K562 (cell line): Measurements from ENCODE around the gene TXNRD2. TPM values are rescaled to one million over a fixed set of nuclear protein-coding genes. Genes with fewer than 3 reads are reported as not detected.

Experiments used
- ARID1B ChIP-seq: fragments of 450-650 bp; IDR thresholded peaks from 2 replicates; pipeline ENCODE4 v1.6.1; 2016; ENCODE audit warnings: antibody characterized with exemption, mild to moderate bottlenecking, inconsistent platforms
- ARID2 ChIP-seq: fragments of 450-650 bp; IDR thresholded peaks from 2 replicates; pipeline ENCODE4 v1.6.1; 2017; ENCODE audit warnings: antibody characterized with exemption, mild to moderate bottlenecking
- ATF1 ChIP-seq, 2 experiments: fragments of 450-650 bp in 1 of 2; IDR thresholded peaks; 2 replicates each; pipeline ENCODE4 v1.6.1; 2016; ENCODE audit warnings: missing compliant biosample characterization in 1 of 2, missing genetic modification characterization in 1 of 2
- EWSR1 ChIP-seq: fragments of 450-650 bp; IDR thresholded peaks from 2 replicates; pipeline ENCODE4 v1.6.1; 2018; ENCODE audit warnings: borderline replicate concordance, mild to moderate bottlenecking, low read depth, moderate library complexity; ENCODE audit not compliant: partially characterized antibody
- HDAC2 ChIP-seq: fragments of 450-650 bp; IDR thresholded peaks from 2 replicates; pipeline ENCODE4 v1.6.1; 2016; ENCODE audit warnings: mild to moderate bottlenecking
- HIVEP1 ChIP-seq: fragments of 250-450 bp; sonication (Bioruptor Pico); IDR thresholded peaks from 2 replicates; pipeline ENCODE4 v1.4.0; 2020; ENCODE audit warnings: mild to moderate bottlenecking
- NONO ChIP-seq, 2 experiments: fragments of 200-400 bp in 1 of 2; fragments of 450-650 bp in 1 of 2; formaldehyde crosslinking in 1 of 2; IDR thresholded peaks; 2 replicates each; pipeline ENCODE4 v1.6.1; 2017; ENCODE audit warnings: low read depth in 2 of 2, mild to moderate bottlenecking in 2 of 2, moderate library complexity in 2 of 2, low read length in 1 of 2
- PTBP1 ChIP-seq: fragments of 200-400 bp; formaldehyde crosslinking; IDR thresholded peaks from 2 replicates; pipeline ENCODE4 v1.6.1; 2017; ENCODE audit warnings: low read depth, low read length
- RB1 ChIP-seq: fragments of 450-650 bp; IDR thresholded peaks from 2 replicates; pipeline ENCODE4 v1.6.1; 2017; ENCODE audit warnings: low read depth, mild to moderate bottlenecking
- SNRNP70 ChIP-seq: fragments of 200-400 bp; formaldehyde crosslinking; optimal IDR thresholded peaks from 2 replicates; pipeline ENCODE3; 2017; ENCODE audit warnings: low read depth, low read length
- SUPT5H ChIP-seq: fragments of 450-650 bp; IDR thresholded peaks from 2 replicates; pipeline ENCODE4 v1.6.1; 2016
- TAF15 ChIP-seq: fragments of 200-400 bp; formaldehyde crosslinking; IDR thresholded peaks from 2 replicates; pipeline ENCODE4 v1.6.1; 2017; ENCODE audit warnings: mild to moderate bottlenecking, low read depth, low read length, moderate library complexity
- TRIM24 ChIP-seq, 2 experiments: fragments of 450-650 bp; IDR thresholded peaks; 2 replicates each; pipeline ENCODE4 v1.6.1; 2016
- WHSC1 ChIP-seq: IDR thresholded peaks from one replicate; pipeline ENCODE4 v1.6.1; 2012; ENCODE audit warnings: low read length, control low read depth, inconsistent platforms
- ZNF165 ChIP-seq: fragments of 250-450 bp; sonication (Bioruptor Pico); IDR thresholded peaks from 2 replicates; pipeline ENCODE4 v1.4.0; 2020; ENCODE audit warnings: borderline replicate concordance
- ZNF184 ChIP-seq: sonication (generic); formaldehyde crosslinking; IDR thresholded peaks from 2 replicates; pipeline ENCODE4 v1.5.0; 2020; ENCODE audit warnings: missing genetic modification reagents
- ZNF316 ChIP-seq: fragments of 450-650 bp; IDR thresholded peaks from 2 replicates; pipeline ENCODE4 v1.6.1; 2016
- ZNF444 ChIP-seq: fragments of 250-450 bp; sonication (Bioruptor Pico); IDR thresholded peaks from 2 replicates; pipeline ENCODE4 v1.4.0; 2020; ENCODE audit warnings: mild to moderate bottlenecking, moderate library complexity
- ZNF57 ChIP-seq: fragments of 450-650 bp; formaldehyde crosslinking; IDR thresholded peaks from 2 replicates; pipeline ENCODE4 v1.4.0; 2020; ENCODE audit warnings: mild to moderate bottlenecking, moderate library complexity
- ZNF696 ChIP-seq: fragments of 250-450 bp; sonication (Bioruptor Pico); conservative IDR thresholded peaks from 2 replicates; pipeline ENCODE4 v1.4.0; 2020; ENCODE audit warnings: mild to moderate bottlenecking, moderate library complexity
- polyA plus RNA-seq, 8 experiments: library from polyadenylated mRNA; depleted of rRNA in 4 of 8; stranded (reverse) in 5 of 8; unstranded in 3 of 8; fragments of >200 nt; fragmentation: Nextera tagmentation in 2 of 8; fragmentation: Illumina TruSeq in 1 of 8; extraction: Ambion mirVana in 2 of 8; extraction: Trizol in 1 of 8; gene quantifications; 2 replicates each; pipeline versions ENCODE4 v1.2.1 to v1.2.3, GENCODE V29; 2011 to 2014; ENCODE audit warnings: inconsistent platforms in 1 of 8, missing spikeins in 1 of 8
- total RNA-seq, 7 experiments: library from RNA; depleted of rRNA in 6 of 7; stranded (reverse); fragments of >200 nt in 6 of 7; fragmentation: Illumina TruSeq in 2 of 7; extraction: Trizol in 2 of 7; gene quantifications; 2 replicates each; pipeline versions ENCODE4 v1.2.1 to v1.2.3, GENCODE V29; 2011 to 2021; ENCODE audit warnings: low replicate concordance in 1 of 7
- TF ChIP-seq, protein P1 (sequence below): sonication (generic); formaldehyde crosslinking; IDR thresholded peaks from 2 replicates; pipeline ENCODE4 v1.8.0; 2022; ENCODE audit warnings: mild to moderate bottlenecking, missing genetic modification reagents
- TF ChIP-seq, protein P2 (sequence below), 2 experiments: fragments of 250-450 bp in 1 of 2; fragments of 450-650 bp in 1 of 2; sonication (Bioruptor Pico) in 1 of 2; IDR thresholded peaks; 2 replicates each; pipeline versions ENCODE4 v1.6.1 to v1.8.0; 2016 to 2021; ENCODE audit warnings: mild to moderate bottlenecking in 2 of 2, moderate library complexity in 2 of 2, missing compliant biosample characterization in 1 of 2, missing genetic modification characterization in 1 of 2
- TF ChIP-seq, protein P3 (sequence below): fragments of 450-650 bp; formaldehyde crosslinking; conservative IDR thresholded peaks from 2 replicates; pipeline ENCODE4 v1.4.0; 2022; ENCODE audit warnings: mild to moderate bottlenecking, missing genetic modification characterization
- TF ChIP-seq, protein P4 (sequence below): fragments of 250-450 bp; sonication (Bioruptor Pico); IDR thresholded peaks from 2 replicates; pipeline ENCODE4 v1.8.0; 2022; ENCODE audit warnings: inconsistent platforms

TXNRD2 gene
- total and polyA plus RNA-seq, 9 of the 15 experiments (the other 6 are each of a cell fraction or from before 2014, with no cell fraction given), result 3.3 to 80.2 (median 49.4) TPM

DNA sequence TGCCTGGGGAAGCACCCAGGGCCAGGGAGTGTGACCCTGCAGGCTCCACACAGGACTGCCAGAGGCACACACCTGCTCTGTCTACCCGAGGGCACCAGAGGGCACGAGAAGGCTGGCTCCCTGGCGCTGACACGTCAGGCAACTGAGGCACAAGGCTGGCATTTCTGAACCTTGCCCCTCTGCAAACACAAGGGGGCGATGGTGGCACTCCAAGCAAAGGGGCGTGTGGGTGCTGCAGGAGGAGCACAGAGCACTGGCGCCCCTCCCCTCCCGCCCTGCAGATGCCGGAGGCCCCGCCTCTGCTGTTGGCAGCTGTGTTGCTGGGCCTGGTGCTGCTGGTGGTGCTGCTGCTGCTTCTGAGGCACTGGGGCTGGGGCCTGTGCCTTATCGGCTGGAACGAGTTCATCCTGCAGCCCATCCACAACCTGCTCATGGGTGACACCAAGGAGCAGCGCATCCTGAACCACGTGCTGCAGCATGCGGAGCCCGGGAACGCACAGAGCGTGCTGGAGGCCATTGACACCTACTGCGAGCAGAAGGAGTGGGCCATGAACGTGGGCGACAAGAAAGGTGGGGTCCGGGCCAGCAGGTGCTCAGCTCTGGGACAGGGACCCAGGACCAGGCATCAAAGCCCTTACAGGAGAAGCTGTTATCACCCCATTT is 20.8 kb upstream of the TXNRD2 start (continued):
- TF ChIP-seq EWSR1, result no peak
- no peak for TF ChIP-seq ZNF184 (CRISPR knock-in tag)
- TF ChIP-seq ZNF696 (CRISPR knock-in tag), result no peak
- TF ChIP-seq WHSC1, result no peak
- TF ChIP-seq ZNF444 (CRISPR knock-in tag), result no peak
- peak; percentile 60; the same call in 1 of the 2 replicates for TF ChIP-seq SUPT5H
- TF ChIP-seq, protein P1, sequence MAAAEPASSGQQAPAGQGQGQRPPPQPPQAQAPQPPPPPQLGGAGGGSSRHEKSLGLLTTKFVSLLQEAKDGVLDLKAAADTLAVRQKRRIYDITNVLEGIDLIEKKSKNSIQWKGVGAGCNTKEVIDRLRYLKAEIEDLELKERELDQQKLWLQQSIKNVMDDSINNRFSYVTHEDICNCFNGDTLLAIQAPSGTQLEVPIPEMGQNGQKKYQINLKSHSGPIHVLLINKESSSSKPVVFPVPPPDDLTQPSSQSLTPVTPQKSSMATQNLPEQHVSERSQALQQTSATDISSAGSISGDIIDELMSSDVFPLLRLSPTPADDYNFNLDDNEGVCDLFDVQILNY, result no peak
- TF ChIP-seq, protein P2, sequence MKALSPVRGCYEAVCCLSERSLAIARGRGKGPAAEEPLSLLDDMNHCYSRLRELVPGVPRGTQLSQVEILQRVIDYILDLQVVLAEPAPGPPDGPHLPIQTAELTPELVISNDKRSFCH (CRISPR knock-in tag; IDR thresholded peaks at IDR 0.05), result no peak
- TF ChIP-seq, protein P2 (tag; IDR thresholded peaks at IDR 0.05), result 0 out of 2 replicates have a peak, but pooled peaks have one; percentile 11
- no peak for TF ChIP-seq ZNF316
- TF ChIP-seq ZNF165 (CRISPR knock-in tag), result no peak
- TF ChIP-seq ATF1 (CRISPR knock-in tag; IDR thresholded peaks at IDR 0.05), result no peak
- no peak; the same call in none of the 2 replicates for TF ChIP-seq ATF1 (tag; IDR thresholded peaks at IDR 0.05)
- no peak for TF ChIP-seq HIVEP1 (CRISPR knock-in tag)
- TF ChIP-seq PTBP1, result peak; percentile 78; the same call in 1 of the 2 replicates
- TF ChIP-seq, protein P3, sequence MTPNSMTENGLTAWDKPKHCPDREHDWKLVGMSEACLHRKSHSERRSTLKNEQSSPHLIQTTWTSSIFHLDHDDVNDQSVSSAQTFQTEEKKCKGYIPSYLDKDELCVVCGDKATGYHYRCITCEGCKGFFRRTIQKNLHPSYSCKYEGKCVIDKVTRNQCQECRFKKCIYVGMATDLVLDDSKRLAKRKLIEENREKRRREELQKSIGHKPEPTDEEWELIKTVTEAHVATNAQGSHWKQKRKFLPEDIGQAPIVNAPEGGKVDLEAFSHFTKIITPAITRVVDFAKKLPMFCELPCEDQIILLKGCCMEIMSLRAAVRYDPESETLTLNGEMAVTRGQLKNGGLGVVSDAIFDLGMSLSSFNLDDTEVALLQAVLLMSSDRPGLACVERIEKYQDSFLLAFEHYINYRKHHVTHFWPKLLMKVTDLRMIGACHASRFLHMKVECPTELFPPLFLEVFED (CRISPR knock-in tag), result no peak
- TF ChIP-seq ARID2, result peak; percentile 39; the same call in 1 of the 2 replicates
- TF ChIP-seq TRIM24 (IDR thresholded peaks at IDR 0.05), result no peak
- no peak for TF ChIP-seq SNRNP70
- TF ChIP-seq ZNF57 (CRISPR knock-in tag), result no peak
- TF ChIP-seq ARID1B, result 0 out of 2 replicates have a peak, but pooled peaks have one; percentile 16
- TF ChIP-seq, protein P4, sequence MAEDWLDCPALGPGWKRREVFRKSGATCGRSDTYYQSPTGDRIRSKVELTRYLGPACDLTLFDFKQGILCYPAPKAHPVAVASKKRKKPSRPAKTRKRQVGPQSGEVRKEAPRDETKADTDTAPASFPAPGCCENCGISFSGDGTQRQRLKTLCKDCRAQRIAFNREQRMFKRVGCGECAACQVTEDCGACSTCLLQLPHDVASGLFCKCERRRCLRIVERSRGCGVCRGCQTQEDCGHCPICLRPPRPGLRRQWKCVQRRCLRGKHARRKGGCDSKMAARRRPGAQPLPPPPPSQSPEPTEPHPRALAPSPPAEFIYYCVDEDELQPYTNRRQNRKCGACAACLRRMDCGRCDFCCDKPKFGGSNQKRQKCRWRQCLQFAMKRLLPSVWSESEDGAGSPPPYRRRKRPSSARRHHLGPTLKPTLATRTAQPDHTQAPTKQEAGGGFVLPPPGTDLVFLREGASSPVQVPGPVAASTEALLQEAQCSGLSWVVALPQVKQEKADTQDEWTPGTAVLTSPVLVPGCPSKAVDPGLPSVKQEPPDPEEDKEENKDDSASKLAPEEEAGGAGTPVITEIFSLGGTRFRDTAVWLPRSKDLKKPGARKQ (CRISPR knock-in tag), result no peak
- no peak for TF ChIP-seq HDAC2
- no peak for TF ChIP-seq TAF15
- 0 out of 4 replicates have a peak, but pooled peaks of 1 of the 2 experiments have one; percentile 51 for TF ChIP-seq NONO (IDR thresholded peaks at IDR 0.05; ENCODE audit: low read depth in 2 of 2, low read length in 1 of 2)
- TF ChIP-seq RB1, result peak; percentile 71
